Right ventricle myocardium inferior (tissue), 1 donor: ENCODE results near the gene RFX8. TPM values are rescaled to one million over a fixed set of nuclear protein-coding genes. Genes with fewer than 3 reads are reported as not detected.

Source experiments
- ATAC-seq: fragments of 200-7000 bp; cut with Tn5 transposase; one replicate; pipeline ENCODE4 v1.9.1; 2020; ENCODE audit warnings: mild to moderate bottlenecking, moderate library complexity
- DNase-seq: peaks from one replicate; pipeline ENCODE4 v3.0.0; 2021; ENCODE audit errors: missing footprints
- intact Hi-C: fragments of 100-400 bp; cut with DNase I; formaldehyde crosslinking; loops from one replicate; pipeline ENCODE4 v1.11.0; 2022
- total RNA-seq: library from RNA; stranded (reverse); fragmentation: NEBNext Ultra II Directional; extraction: Animal tissue kit (Norgen Biotek cat#: 25700); gene quantifications from one replicate; pipeline ENCODE4 v1.2.1, GENCODE V29; 2021
- donor health status: DM: no; HTN: yes; CAD: no; lungs with severe emphysema.

Gene RFX8
- total RNA-seq, 1 donor from 2014 or later, result not detected

- DNase-seq, result no peak
- no peak for ATAC-seq
- intact Hi-C loops, result no loop called here
These were observed 75.7 kb downstream of the RFX8 start for GRCh38 chr2:101399021-101399799.

GRCh38 chr2:101398116-101398821, 76.6 kb downstream of the RFX8 start:
- intact Hi-C loops, result no loop called here
- DNase-seq (no peak), ATAC-seq (no peak)

GRCh38 chr2:101396316-101396717, 78.6 kb downstream of the RFX8 start:
- ATAC-seq (no peak), DNase-seq (no peak)
- intact Hi-C loops, result no loop called here

GRCh38 chr2:101395545-101396315, 79.2 kb downstream of the RFX8 start:
- intact Hi-C loops, result no loop called here
- ATAC-seq (no peak), DNase-seq (no peak)

- intact Hi-C loops, result no loop called here
- ATAC-seq, result no peak
- no peak for DNase-seq
These were observed 86.7 kb downstream of the RFX8 start for GRCh38 chr2:101388232-101388631.

- DNase-seq, result peak; percentile 83
- intact Hi-C loops, result no loop called here
- ATAC-seq, result peak; percentile 80
These were observed 87.6 kb downstream of the RFX8 start, which contains the start of gene CREG2 for GRCh38 chr2:101387151-101387834. CREG2 (minus strand) TSS chr2:101387503; CDS start chr2:101387457, 46 bp downstream.

- intact Hi-C loops, result no loop called here
- DNase-seq (no peak), ATAC-seq (peak; percentile 48)
These were observed 88.2 kb downstream of the RFX8 start for GRCh38 chr2:101386599-101387150.

GRCh38 chr2:101383016-101383541, 91.8 kb downstream of the RFX8 start:
- intact Hi-C loops, result no loop called here
- DNase-seq, result no peak
- ATAC-seq, result no peak

GRCh38 chr2:101382442-101382841, 92.5 kb downstream of the RFX8 start:
- DNase-seq (no peak), ATAC-seq (no peak)
- intact Hi-C loops, result no loop called here

- ATAC-seq, result peak; percentile 89
These were observed 94.5 kb downstream of the RFX8 start for GRCh38 chr2:101380376-101380775.

GRCh38 chr2:101379091-101379490, 95.8 kb downstream of the RFX8 start:
- ATAC-seq (no peak), DNase-seq (no peak)
- intact Hi-C loops, result no loop called here

More at GRCh38 chr2:101380376-101380775, 94.5 kb downstream of the RFX8 start:
- no peak for DNase-seq
- intact Hi-C loops, result no loop called here

- intact Hi-C loops, result no loop called here
- DNase-seq (no peak), ATAC-seq (peak; percentile 67)
These were observed 99.3 kb downstream of the RFX8 start for GRCh38 chr2:101375653-101376052.

GRCh38 chr2:101374821-101375561, 99.9 kb downstream of the RFX8 start:
- ATAC-seq, result no peak
- intact Hi-C loops, result no loop called here

GRCh38 chr2:101372792-101373191, 102.1 kb downstream of the RFX8 start:
- ATAC-seq (no peak), DNase-seq (no peak)
- intact Hi-C loops, result no loop called here

More at GRCh38 chr2:101374821-101375561, 99.9 kb downstream of the RFX8 start:
- no peak for DNase-seq

- ATAC-seq, result no peak
- intact Hi-C loops, result no loop called here
- DNase-seq, result no peak
These were observed 103.3 kb downstream of the RFX8 start for GRCh38 chr2:101371636-101372035.

GRCh38 chr2:101369100-101369499, 105.8 kb downstream of the RFX8 start:
- intact Hi-C loops, result no loop called here
- DNase-seq, result no peak
- no peak for ATAC-seq

GRCh38 chr2:101368376-101368775, 106.5 kb downstream of the RFX8 start:
- ATAC-seq (no peak), DNase-seq (no peak)
- intact Hi-C loops, result no loop called here

GRCh38 chr2:101367508-101367907, 107.4 kb downstream of the RFX8 start:
- ATAC-seq (no peak), DNase-seq (no peak)
- intact Hi-C loops, result no loop called here
